PC-3 (cell line): ENCODE results near the gene TENM4. TPM values are rescaled to one million over a fixed set of nuclear protein-coding genes. Genes with fewer than 3 reads are reported as not detected.

Experiments used
- ATAC-seq: fragments of 200-7000 bp; cut with Tn5 transposase; 2 replicates; pipeline ENCODE4 v1.9.1; 2020; ENCODE audit warnings: mild to moderate bottlenecking, moderate library complexity
- BruUV-seq: library from RNA; stranded (reverse); fragments of 400-500 nt; replicated peaks from 2 replicates; lab custom pipeline; 2021; lab: Mats Ljungman, UMichigan
- CTCF ChIA-PET: fragments of 300-600 bp; sonication (Branson Sonifier 250); formaldehyde crosslinking; loops from one replicate; lab custom pipeline; 2022; ENCODE audit warnings: antibody characterized with exemption; lab: Charles Lee
- POLR2A ChIA-PET: fragments of 300-600 bp; sonication (Branson Sonifier 250); formaldehyde crosslinking; loops from one replicate; lab custom pipeline; 2022; ENCODE audit warnings: antibody characterized with exemption; ENCODE audit not compliant: unreplicated experiment; lab: Charles Lee
- DNase-seq: peaks from one replicate; pipeline ENCODE4 v3.0.0-alpha.2; 2015
- H2AFZ ChIP-seq: fragments of 300-600 bp; sonication (generic); 2 replicates; pipeline ENCODE4 v1.6.0; 2016; ENCODE audit warnings: antibody characterized with exemption, low read length
- H3F3A ChIP-seq: fragments of 300-600 bp; sonication (generic); one replicate; pipeline ENCODE4 v1.6.0; 2017; ENCODE audit warnings: antibody characterized with exemption, low read length, control low read depth, mild to moderate bottlenecking; ENCODE audit not compliant: unreplicated experiment
- H3K27ac ChIP-seq: fragments of 300-600 bp; sonication (generic); 2 replicates; pipeline ENCODE4 v1.5.1; 2016; ENCODE audit warnings: mild to moderate bottlenecking, low read length
- H3K27me3 ChIP-seq: fragments of 300-600 bp; sonication (generic); 2 replicates; pipeline ENCODE4 v1.6.1; 2016; ENCODE audit warnings: low read length, mixed read lengths
- H3K36me3 ChIP-seq: fragments of 300-600 bp; sonication (generic); 2 replicates; pipeline ENCODE4 v1.6.1; 2016; ENCODE audit warnings: low read depth, mixed run types, low read length, mixed read lengths
- H3K4me1 ChIP-seq: fragments of 300-600 bp; sonication (generic); 2 replicates; pipeline ENCODE4 v1.5.1; 2016; ENCODE audit warnings: low read length; ENCODE audit not compliant: insufficient read depth
- H3K4me2 ChIP-seq: fragments of 300-600 bp; sonication (generic); 2 replicates; pipeline ENCODE4 v1.6.0; 2016; ENCODE audit warnings: low read length
- H3K4me3 ChIP-seq: fragments of 300-600 bp; sonication (generic); 2 replicates; pipeline ENCODE4 v1.5.1; 2016; ENCODE audit warnings: mild to moderate bottlenecking, low read length, mixed read lengths
- H3K79me2 ChIP-seq: fragments of 300-600 bp; sonication (generic); 2 replicates; pipeline ENCODE4 v1.6.1; 2017; ENCODE audit warnings: low read length, mixed read lengths
- H3K9ac ChIP-seq: fragments of 300-600 bp; sonication (generic); 2 replicates; pipeline ENCODE4 v1.6.0; 2016; ENCODE audit warnings: mild to moderate bottlenecking, low read length
- H3K9me2 ChIP-seq: fragments of 300-600 bp; sonication (generic); replicated peaks from 2 replicates; pipeline ENCODE4 v1.6.1; 2016; ENCODE audit warnings: mixed run types, low read length, mixed read lengths
- H3K9me3 ChIP-seq: fragments of 300-600 bp; sonication (generic); 2 replicates; pipeline ENCODE4 v1.6.1; 2016; ENCODE audit warnings: low read length, mixed read lengths
- H4K20me1 ChIP-seq: fragments of 300-600 bp; sonication (generic); 2 replicates; pipeline ENCODE4 v1.6.1; 2016; ENCODE audit warnings: low read length, mixed read lengths
- EZH2 ChIP-seq: fragments of 300-600 bp; sonication (generic); IDR thresholded peaks from one replicate; pipeline ENCODE4 v1.6.1; 2017; ENCODE audit warnings: antibody characterized with exemption, mild to moderate bottlenecking, low read length; ENCODE audit not compliant: unreplicated experiment
- EZH2phosphoT487 ChIP-seq: fragments of 300-600 bp; sonication (generic); IDR thresholded peaks from 2 replicates; pipeline ENCODE4 v1.6.1; 2018; ENCODE audit warnings: mild to moderate bottlenecking, antibody characterized with exemption, low read length, borderline replicate concordance
- intact Hi-C: fragments of 100-400 bp; cut with micrococcal nuclease; formaldehyde crosslinking; loops from 2 replicates; pipeline ENCODE4 v1.9.0; 2023
- total RNA-seq: library from RNA; depleted of rRNA; stranded (reverse); fragments of >200 nt; gene quantifications from 2 replicates; pipeline ENCODE4 v1.2.3, GENCODE V29; 2014
- TF ChIP-seq, protein P1 (sequence below): fragments of 300-600 bp; sonication (generic); conservative IDR thresholded peaks from 2 replicates; pipeline ENCODE4 v1.5.1; 2017; ENCODE audit warnings: antibody characterized with exemption, low read depth, mild to moderate bottlenecking, low read length

The TENM4 gene
- total RNA-seq, 1 experiment from 2014 or later: 19.7 TPM

DNA sequence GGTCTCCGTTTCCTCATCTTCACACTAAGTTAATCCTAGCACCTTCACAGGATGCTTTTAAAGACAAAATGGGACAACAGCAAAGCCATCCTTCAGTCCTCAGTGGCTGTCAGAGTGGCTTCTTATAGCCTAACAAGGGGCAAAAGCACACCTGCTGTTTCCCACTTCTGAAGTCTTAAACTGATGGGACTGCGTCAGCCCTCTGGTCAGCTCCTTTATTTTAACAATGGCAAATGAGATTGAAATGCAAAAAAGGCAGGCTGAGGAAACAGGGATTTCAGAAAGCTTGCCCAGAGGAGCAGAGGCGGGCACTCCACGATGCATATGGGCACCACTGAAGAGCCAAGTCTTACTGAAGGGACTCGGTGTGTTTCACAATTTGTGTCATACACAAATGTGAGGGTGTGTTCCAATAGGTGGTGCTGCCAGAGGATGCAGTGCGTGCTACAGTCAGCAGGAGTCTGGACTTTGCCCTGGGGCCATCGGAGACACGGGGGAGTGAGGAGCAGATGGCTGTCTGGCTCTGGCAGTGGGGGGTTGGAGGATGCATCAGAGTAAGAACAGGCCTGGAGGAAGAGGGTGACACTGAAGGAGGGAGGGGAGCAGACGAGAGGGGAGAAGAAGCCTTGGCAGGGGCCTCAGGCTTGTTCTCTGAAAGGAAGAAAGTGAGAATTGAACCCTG lies 47.3 kb downstream of the TENM4 start:
- DNase-seq (peak; percentile 3), ATAC-seq (no peak)
- H2AFZ ChIP-seq: no peak overlapping the region
- no peak for TF ChIP-seq EZH2
- TF ChIP-seq EZH2phosphoT487: no peak
- TF ChIP-seq, protein P1, sequence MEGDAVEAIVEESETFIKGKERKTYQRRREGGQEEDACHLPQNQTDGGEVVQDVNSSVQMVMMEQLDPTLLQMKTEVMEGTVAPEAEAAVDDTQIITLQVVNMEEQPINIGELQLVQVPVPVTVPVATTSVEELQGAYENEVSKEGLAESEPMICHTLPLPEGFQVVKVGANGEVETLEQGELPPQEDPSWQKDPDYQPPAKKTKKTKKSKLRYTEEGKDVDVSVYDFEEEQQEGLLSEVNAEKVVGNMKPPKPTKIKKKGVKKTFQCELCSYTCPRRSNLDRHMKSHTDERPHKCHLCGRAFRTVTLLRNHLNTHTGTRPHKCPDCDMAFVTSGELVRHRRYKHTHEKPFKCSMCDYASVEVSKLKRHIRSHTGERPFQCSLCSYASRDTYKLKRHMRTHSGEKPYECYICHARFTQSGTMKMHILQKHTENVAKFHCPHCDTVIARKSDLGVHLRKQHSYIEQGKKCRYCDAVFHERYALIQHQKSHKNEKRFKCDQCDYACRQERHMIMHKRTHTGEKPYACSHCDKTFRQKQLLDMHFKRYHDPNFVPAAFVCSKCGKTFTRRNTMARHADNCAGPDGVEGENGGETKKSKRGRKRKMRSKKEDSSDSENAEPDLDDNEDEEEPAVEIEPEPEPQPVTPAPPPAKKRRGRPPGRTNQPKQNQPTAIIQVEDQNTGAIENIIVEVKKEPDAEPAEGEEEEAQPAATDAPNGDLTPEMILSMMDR: no peak
- H4K20me1 ChIP-seq: no peaks in the 10 kb centered on the region
- no peaks in the 10 kb centered on the region for H3K79me2 ChIP-seq
- peaks cover 40% of the 10 kb centered on the region for H3K27me3 ChIP-seq
- no peak overlapping the region for H3K9ac ChIP-seq
- no peaks in the 10 kb centered on the region for H3K4me1 ChIP-seq
- no peaks in the 10 kb centered on the region for H3K36me3 ChIP-seq
- H3K27ac ChIP-seq: no peak overlapping the region
- H3F3A ChIP-seq: no peaks in the 10 kb centered on the region
- intact Hi-C loops: no loop called here
- no TSS peak for BruUV-seq
- no peak overlapping the region for H3K4me3 ChIP-seq
- POLR2A ChIA-PET: no interaction called here
- no peak overlapping the region for H3K4me2 ChIP-seq
- no peaks in the 10 kb centered on the region for H3K9me2 ChIP-seq
- H3K9me3 ChIP-seq: no peaks in the 10 kb centered on the region
- CTCF ChIA-PET: no interaction called here

- CTCF ChIA-PET: no interaction called here
- no peak overlapping the region for H3K27ac ChIP-seq
- no peaks in the 10 kb centered on the region for H3K79me2 ChIP-seq
- no peak overlapping the region for H3K4me2 ChIP-seq
- BruUV-seq: no TSS peak
- H3K9me2 ChIP-seq: no peaks in the 10 kb centered on the region
- ATAC-seq (no peak), DNase-seq (no peak)
- no peaks in the 10 kb centered on the region for H4K20me1 ChIP-seq
- no peak overlapping the region for H2AFZ ChIP-seq
- H3K9me3 ChIP-seq: no peaks in the 10 kb centered on the region
- no peaks in the 10 kb centered on the region for H3K36me3 ChIP-seq
- H3K4me3 ChIP-seq: no peak overlapping the region
- no peaks in the 10 kb centered on the region for H3K4me1 ChIP-seq
- POLR2A ChIA-PET: no interaction called here
- no peak overlapping the region for H3K9ac ChIP-seq
- TF ChIP-seq EZH2phosphoT487: no peak
- TF ChIP-seq, protein P1: no peak
- no peak for TF ChIP-seq EZH2
- no peaks in the 10 kb centered on the region for H3F3A ChIP-seq
- H3K27me3 ChIP-seq: peaks cover 40% of the 10 kb centered on the region
- intact Hi-C loops: no loop called here
Observed at GRCh38 chr11:79392161-79392560, 48.7 kb downstream of the TENM4 start.

- Histone ChIP-seq H3K27me3 (peaks cover 42% of the 10 kb centered on the region), H3K36me3 (no peaks in the 10 kb centered on the region), H3K79me2 (no peaks in the 10 kb centered on the region), H2AFZ (no peak overlapping the region), H3K27ac (no peak overlapping the region), H3K9ac (no peak overlapping the region), H4K20me1 (no peaks in the 10 kb centered on the region), H3K4me3 (no peak overlapping the region), H3K4me2 (no peak overlapping the region), H3K9me2 (no peaks in the 10 kb centered on the region), H3K4me1 (no peaks in the 10 kb centered on the region), H3K9me3 (no peaks in the 10 kb centered on the region), H3F3A (no peaks in the 10 kb centered on the region)
- ChIA-PET POLR2A (no interaction called here), CTCF (no interaction called here)
- intact Hi-C loops: no loop called here
- no TSS peak for BruUV-seq
- TF ChIP-seq, protein P1: no peak
- no peak for TF ChIP-seq EZH2phosphoT487
- no peak for TF ChIP-seq EZH2
- ATAC-seq (no peak), DNase-seq (no peak)
Observed at GRCh38 chr11:79390923-79391322, 49.9 kb downstream of the TENM4 start.
